Measurements from ENCODE around the gene SFXN3.

Gene SFXN3

GRCh38 chr10:101038484-101038883 is 7.5 kb downstream of the SFXN3 start:
- ATAC-seq (ENCODE audit: low read depth) = no peak
- H3K4me3 ChIP-seq (ENCODE audit: severe bottlenecking) = no peak overlapping the region
- H3K27me3 ChIP-seq (ENCODE audit: insufficient read depth, poor library complexity, severe bottlenecking) = no peaks in the 10 kb centered on the region
- peaks cover 36% of the 10 kb centered on the region for H3K36me3 ChIP-seq (ENCODE audit: low read depth)
- H3K27ac ChIP-seq (ENCODE audit: poor library complexity, severe bottlenecking) = no peak overlapping the region
- peaks cover 8% of the 10 kb centered on the region for H3K4me1 ChIP-seq (ENCODE audit: insufficient read depth, poor library complexity, severe bottlenecking)
- no peak for TF ChIP-seq CTCF (IDR thresholded peaks at IDR 0.05; ENCODE audit: poor library complexity, severe bottlenecking)
- DNase-seq (ENCODE audit: low spot score) = no peak
- no peaks in the 10 kb centered on the region for H3K9me3 ChIP-seq (ENCODE audit: severe bottlenecking)

- H3K36me3 ChIP-seq (ENCODE audit: low read depth) = peaks cover 28% of the 10 kb centered on the region
- H3K9me3 ChIP-seq (ENCODE audit: severe bottlenecking) = no peaks in the 10 kb centered on the region
- H3K27ac ChIP-seq (ENCODE audit: poor library complexity, severe bottlenecking) = no peak overlapping the region
- DNase-seq (ENCODE audit: low spot score) = no peak
- H3K4me3 ChIP-seq (ENCODE audit: severe bottlenecking) = no peak overlapping the region
- no peak for TF ChIP-seq CTCF (IDR thresholded peaks at IDR 0.05; ENCODE audit: poor library complexity, severe bottlenecking)
- peaks cover 9% of the 10 kb centered on the region for H3K4me1 ChIP-seq (ENCODE audit: insufficient read depth, poor library complexity, severe bottlenecking)
- H3K27me3 ChIP-seq (ENCODE audit: insufficient read depth, poor library complexity, severe bottlenecking) = no peaks in the 10 kb centered on the region
- no peak for ATAC-seq (ENCODE audit: low read depth)
These were observed 9.0 kb downstream of the SFXN3 start for GRCh38 chr10:101040061-101040460.

- Histone ChIP-seq H3K4me3 (ENCODE audit: severe bottlenecking) (no peak overlapping the region), H3K9me3 (ENCODE audit: severe bottlenecking) (no peaks in the 10 kb centered on the region), H3K36me3 (ENCODE audit: low read depth) (peaks cover 20% of the 10 kb centered on the region), H3K27me3 (ENCODE audit: insufficient read depth, poor library complexity, severe bottlenecking) (no peaks in the 10 kb centered on the region), H3K4me1 (ENCODE audit: insufficient read depth, poor library complexity, severe bottlenecking) (peaks cover 9% of the 10 kb centered on the region), H3K27ac (ENCODE audit: poor library complexity, severe bottlenecking) (no peak overlapping the region)
- ATAC-seq (ENCODE audit: low read depth) = no peak
- TF ChIP-seq CTCF (IDR thresholded peaks at IDR 0.05; ENCODE audit: poor library complexity, severe bottlenecking) = no peak
- no peak for DNase-seq (ENCODE audit: low spot score)
These were observed 9.8 kb downstream of the SFXN3 start for GRCh38 chr10:101040851-101041250.

- Histone ChIP-seq H3K27ac (ENCODE audit: poor library complexity, severe bottlenecking) (peak overlapping the region; percentile 79), H3K4me1 (ENCODE audit: insufficient read depth, poor library complexity, severe bottlenecking) (peaks cover 9% of the 10 kb centered on the region), H3K9me3 (ENCODE audit: severe bottlenecking) (no peaks in the 10 kb centered on the region), H3K27me3 (ENCODE audit: insufficient read depth, poor library complexity, severe bottlenecking) (no peaks in the 10 kb centered on the region), H3K4me3 (ENCODE audit: severe bottlenecking) (no peak overlapping the region), H3K36me3 (ENCODE audit: low read depth) (peaks cover 19% of the 10 kb centered on the region)
- DNase-seq (ENCODE audit: low spot score) (no peak), ATAC-seq (ENCODE audit: low read depth) (peak; percentile 70)
- TF ChIP-seq CTCF (IDR thresholded peaks at IDR 0.05; ENCODE audit: poor library complexity, severe bottlenecking) = peak; percentile 89
These were observed 10.3 kb downstream of the SFXN3 start for GRCh38 chr10:101041252-101041761.

- H3K4me3 ChIP-seq (ENCODE audit: severe bottlenecking) = peak overlapping the region; percentile 35
- peaks cover 11% of the 10 kb centered on the region for H3K36me3 ChIP-seq (ENCODE audit: low read depth)
- H3K9me3 ChIP-seq (ENCODE audit: severe bottlenecking) = no peaks in the 10 kb centered on the region
- no peaks in the 10 kb centered on the region for H3K27me3 ChIP-seq (ENCODE audit: insufficient read depth, poor library complexity, severe bottlenecking)
- no peak for TF ChIP-seq CTCF (IDR thresholded peaks at IDR 0.05; ENCODE audit: poor library complexity, severe bottlenecking)
- ATAC-seq (ENCODE audit: low read depth) (no peak), DNase-seq (ENCODE audit: low spot score) (no peak)
- peak overlapping the region; percentile 79 for H3K27ac ChIP-seq (ENCODE audit: poor library complexity, severe bottlenecking)
- peaks cover 9% of the 10 kb centered on the region for H3K4me1 ChIP-seq (ENCODE audit: insufficient read depth, poor library complexity, severe bottlenecking)
These were observed 11.1 kb downstream of the SFXN3 start for GRCh38 chr10:101042118-101042517.

All from RWPE2 (cell line).